Smooth muscle cell (in vitro differentiated cells): ENCODE data around the gene CALML6. TPM values are rescaled to one million over a fixed set of nuclear protein-coding genes. Genes with fewer than 3 reads are reported as not detected.

Experiments
- DNase-seq: peaks from one replicate; lab custom pipeline; 2025; ENCODE audit not compliant: unreplicated experiment; lab: John Stamatoyannopoulos, UW
- H2AFZ ChIP-seq: fragments of 200-600 bp; sonication (generic); 2 replicates; pipeline ENCODE4 v1.6.0; 2016; ENCODE audit warnings: antibody characterized with exemption, low read depth, mild to moderate bottlenecking
- H3F3A ChIP-seq: fragments of 200-600 bp; sonication (generic); 2 replicates; pipeline ENCODE4 v1.6.0; 2017; ENCODE audit warnings: antibody characterized with exemption, low read depth
- H3K27ac ChIP-seq: fragments of 200-600 bp; sonication (generic); 2 replicates; pipeline ENCODE4 v1.5.1; 2016; ENCODE audit warnings: low read depth, mild to moderate bottlenecking
- H3K27me3 ChIP-seq: fragments of 200-600 bp; sonication (generic); 2 replicates; pipeline ENCODE4 v1.6.1; 2016; ENCODE audit warnings: low read depth, mild to moderate bottlenecking
- H3K36me3 ChIP-seq: fragments of 200-600 bp; sonication (generic); 2 replicates; pipeline ENCODE4 v1.5.1; 2016; ENCODE audit warnings: low read depth
- H3K4me1 ChIP-seq: fragments of 200-600 bp; sonication (generic); 2 replicates; pipeline ENCODE4 v1.5.1; 2016; ENCODE audit warnings: low read depth
- H3K4me2 ChIP-seq: fragments of 200-600 bp; sonication (generic); 2 replicates; pipeline ENCODE4 v1.6.0; 2016; ENCODE audit warnings: mild to moderate bottlenecking
- H3K4me3 ChIP-seq: fragments of 200-600 bp; sonication (generic); 2 replicates; pipeline ENCODE4 v1.5.1; 2016; ENCODE audit warnings: mild to moderate bottlenecking
- H3K79me2 ChIP-seq: fragments of 200-600 bp; sonication (generic); 2 replicates; pipeline ENCODE4 v1.6.0; 2016; ENCODE audit warnings: low read depth, mild to moderate bottlenecking
- H3K9ac ChIP-seq: fragments of 200-600 bp; sonication (generic); 2 replicates; pipeline ENCODE4 v1.6.0; 2016; ENCODE audit warnings: low read depth
- H3K9me3 ChIP-seq: fragments of 200-600 bp; sonication (generic); replicated peaks from 2 replicates; pipeline ENCODE4 v1.5.1; 2016; ENCODE audit warnings: low read depth
- H4K20me1 ChIP-seq: fragments of 200-600 bp; sonication (generic); 2 replicates; pipeline ENCODE4 v1.6.0; 2016; ENCODE audit warnings: low read depth
- WGBS: methylation state at CpG from one replicate; pipeline ENCODE4 v1.1.7; 2016; ENCODE audit warnings: low lambda C conversion rate; 5-methylcytosine and 5-hydroxymethylcytosine counted together
- polyA plus RNA-seq: library from polyadenylated mRNA; unstranded; fragments of >200 nt; fragmentation: Nextera tagmentation; extraction: Ambion mirVana; gene quantifications from 2 replicates; pipeline ENCODE4 v1.2.1, GENCODE V29; 2016
- total RNA-seq: library from RNA; depleted of rRNA; stranded (reverse); fragments of >200 nt; gene quantifications from 2 replicates; pipeline ENCODE4 v1.2.3, GENCODE V29; 2014
- TF ChIP-seq, protein P1 (sequence below): fragments of 200-600 bp; sonication (generic); IDR thresholded peaks from 2 replicates; pipeline ENCODE4 v1.5.1; 2017; ENCODE audit warnings: borderline replicate concordance, mild to moderate bottlenecking, antibody characterized with exemption; ENCODE audit not compliant: insufficient read depth, poor library complexity, severe bottlenecking

Gene CALML6
- total and polyA plus RNA-seq, 2 experiments from 2014 or later = 0.18 to 1.3 TPM

DNA sequence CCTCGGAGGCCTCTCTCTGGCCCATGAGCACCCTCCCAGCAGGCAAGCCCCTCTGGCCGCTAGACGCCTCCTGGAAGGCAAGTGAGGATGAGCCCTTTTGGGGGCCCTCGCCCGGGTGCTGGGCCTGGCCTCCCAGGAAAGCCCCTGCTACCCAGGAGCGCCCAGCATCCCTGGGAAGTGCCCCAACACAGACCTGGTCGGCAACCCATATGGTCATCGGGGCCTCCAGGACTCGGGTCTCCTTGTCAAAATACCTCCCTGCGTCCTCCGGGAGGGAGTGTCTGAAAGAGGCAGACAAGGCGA is 25.0 kb downstream of the CALML6 start:
- H3K4me2 ChIP-seq = no peak overlapping the region
- H3K79me2 ChIP-seq = no peaks in the 10 kb centered on the region
- no peaks in the 10 kb centered on the region for H3K4me1 ChIP-seq
- TF ChIP-seq, protein P1, sequence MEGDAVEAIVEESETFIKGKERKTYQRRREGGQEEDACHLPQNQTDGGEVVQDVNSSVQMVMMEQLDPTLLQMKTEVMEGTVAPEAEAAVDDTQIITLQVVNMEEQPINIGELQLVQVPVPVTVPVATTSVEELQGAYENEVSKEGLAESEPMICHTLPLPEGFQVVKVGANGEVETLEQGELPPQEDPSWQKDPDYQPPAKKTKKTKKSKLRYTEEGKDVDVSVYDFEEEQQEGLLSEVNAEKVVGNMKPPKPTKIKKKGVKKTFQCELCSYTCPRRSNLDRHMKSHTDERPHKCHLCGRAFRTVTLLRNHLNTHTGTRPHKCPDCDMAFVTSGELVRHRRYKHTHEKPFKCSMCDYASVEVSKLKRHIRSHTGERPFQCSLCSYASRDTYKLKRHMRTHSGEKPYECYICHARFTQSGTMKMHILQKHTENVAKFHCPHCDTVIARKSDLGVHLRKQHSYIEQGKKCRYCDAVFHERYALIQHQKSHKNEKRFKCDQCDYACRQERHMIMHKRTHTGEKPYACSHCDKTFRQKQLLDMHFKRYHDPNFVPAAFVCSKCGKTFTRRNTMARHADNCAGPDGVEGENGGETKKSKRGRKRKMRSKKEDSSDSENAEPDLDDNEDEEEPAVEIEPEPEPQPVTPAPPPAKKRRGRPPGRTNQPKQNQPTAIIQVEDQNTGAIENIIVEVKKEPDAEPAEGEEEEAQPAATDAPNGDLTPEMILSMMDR = no peak
- H2AFZ ChIP-seq = no peak overlapping the region
- H3K27ac ChIP-seq = no peak overlapping the region
- no peaks in the 10 kb centered on the region for H3F3A ChIP-seq
- no peaks in the 10 kb centered on the region for H3K36me3 ChIP-seq
- H4K20me1 ChIP-seq = no peaks in the 10 kb centered on the region
- no peak overlapping the region for H3K9ac ChIP-seq
- H3K27me3 ChIP-seq = no peaks in the 10 kb centered on the region
- no peaks in the 10 kb centered on the region for H3K9me3 ChIP-seq
- no peak overlapping the region for H3K4me3 ChIP-seq
- WGBS = 91% methylated on average over 12 of the region's 12 CpGs
- no peak for DNase-seq

GRCh38 chr1:1941211-1941841 is 26.3 kb downstream of the CALML6 start:
- H3K27me3 ChIP-seq = no peaks in the 10 kb centered on the region
- H3K36me3 ChIP-seq = no peaks in the 10 kb centered on the region
- WGBS = 91% methylated on average over 19 of the region's 19 CpGs
- no peaks in the 10 kb centered on the region for H3F3A ChIP-seq
- no peaks in the 10 kb centered on the region for H3K79me2 ChIP-seq
- H2AFZ ChIP-seq = no peak overlapping the region
- H3K9ac ChIP-seq = no peak overlapping the region
- H3K4me3 ChIP-seq = no peak overlapping the region
- no peaks in the 10 kb centered on the region for H4K20me1 ChIP-seq
- H3K4me2 ChIP-seq = no peak overlapping the region
- no peaks in the 10 kb centered on the region for H3K9me3 ChIP-seq
- DNase-seq = no peak
- H3K4me1 ChIP-seq = no peaks in the 10 kb centered on the region
- no peak overlapping the region for H3K27ac ChIP-seq
- TF ChIP-seq, protein P1 = no peak

GRCh38 chr1:1941868-1942752 is 27.1 kb downstream of the CALML6 start:
- TF ChIP-seq, protein P1 = no peak
- Histone ChIP-seq H2AFZ (no peak overlapping the region), H3K4me2 (no peak overlapping the region), H3K9me3 (no peaks in the 10 kb centered on the region), H3K4me1 (no peaks in the 10 kb centered on the region), H4K20me1 (no peaks in the 10 kb centered on the region), H3K27me3 (no peaks in the 10 kb centered on the region), H3K27ac (no peak overlapping the region), H3K79me2 (no peaks in the 10 kb centered on the region), H3K9ac (no peak overlapping the region), H3K36me3 (no peaks in the 10 kb centered on the region), H3F3A (no peaks in the 10 kb centered on the region), H3K4me3 (no peak overlapping the region)
- no peak for DNase-seq
- WGBS = 89% methylated on average over 38 of the region's 39 CpGs
